Right lobe of liver (tissue), 6 donors: ENCODE results near the gene RAB43. TPM values are rescaled to one million over a fixed set of nuclear protein-coding genes. Genes with fewer than 3 reads are reported as not detected.

ENCODE experiments used
- ATAC-seq, 4 donors: fragments of 200-7000 bp; cut with Tn5 transposase; one replicate each; pipeline ENCODE4 v1.9.1; 2020; ENCODE audit warnings: mild to moderate bottlenecking in 4 of 4, moderate library complexity in 4 of 4
- DNase-seq, 3 donors: peaks; one replicate each; pipeline ENCODE4 v3.0.0-alpha.2; 2020
- H3K27ac ChIP-seq, 3 donors: fragments of 200-600 bp; one replicate each; pipeline ENCODE4 v1.8.0; 2022
- H3K27me3 ChIP-seq, 2 donors: fragments of 200-600 bp; one replicate each; pipeline ENCODE4 v1.8.0; 2022
- H3K36me3 ChIP-seq, 4 donors: fragments of 200-600 bp; sonication (generic) in 1 of 4; one replicate each; pipeline versions ENCODE4 v1.5.1 to v1.8.0; 2017 to 2022; ENCODE audit warnings: control low read depth in 1 of 4
- H3K4me1 ChIP-seq, 4 donors: fragments of 200-600 bp; sonication (generic) in 1 of 4; one replicate each; pipeline versions ENCODE4 v1.5.1 to v1.8.0; 2017 to 2022; ENCODE audit warnings: control low read depth in 1 of 4
- H3K4me3 ChIP-seq, 3 donors: fragments of 200-600 bp; one replicate each; pipeline ENCODE4 v1.8.0; 2022
- H3K9me3 ChIP-seq, 4 donors: fragments of 200-600 bp; sonication (generic) in 1 of 4; one replicate each; pipeline versions ENCODE4 v1.5.1 to v1.8.0; 2017 to 2022; ENCODE audit warnings: control low read depth in 1 of 4
- POLR2A ChIP-seq: fragments of 450-650 bp; IDR thresholded peaks from one replicate; pipeline ENCODE4 v1.6.1; 2017; ENCODE audit warnings: antibody characterized with exemption, mild to moderate bottlenecking
- WGBS: methylation state at CpG from one replicate; pipeline ENCODE4 v1.1.6; 2018; ENCODE audit warnings: low coverage, low lambda C conversion rate; ENCODE audit not compliant: insufficient coverage; ENCODE audit errors: missing lambda C conversion rate; 5-methylcytosine and 5-hydroxymethylcytosine counted together
- intact Hi-C, 2 donors: fragments of 100-400 bp; cut with DNase I; formaldehyde crosslinking; loops; one replicate each; pipeline versions ENCODE4 v1.11.2 to v1.14.1; 2022
- total RNA-seq, 6 experiments: library from RNA; depleted of rRNA in 2 of 6; stranded (reverse); fragments of >200 nt in 2 of 6; fragmentation: NEBNext Ultra II Directional in 3 of 6; extraction: Animal tissue kit (Norgen Biotek cat#: 25700) in 3 of 6; gene quantifications; one replicate each; pipeline versions ENCODE4 v1.1.0 to v1.2.4, GENCODE V29; 2016 to 2023
- TF ChIP-seq, protein P1 (sequence below), 4 donors: fragments of 200-600 bp in 3 of 4; fragments of 450-650 bp in 1 of 4; IDR thresholded peaks; one replicate each; pipeline versions ENCODE4 v1.5.1 to v1.8.0; 2016 to 2022; ENCODE audit warnings: antibody characterized with exemption in 4 of 4, mild to moderate bottlenecking in 2 of 4
- donor health status: DM: no; HTN: yes; CAD: no.
- donor health status: DM: no; HTN: no; CAD: no.
- donor health status: DM: no; HTN: no; CAD: no.
- donor health status: DM: no; HTN: yes; CAD: no.
- donor health status: DM: no; HTN: yes; CAD: no.

RAB43 gene
- total RNA-seq, 6 experiments from 2014 or later = 21.8 to 67.2 (median 38.5) TPM

DNA sequence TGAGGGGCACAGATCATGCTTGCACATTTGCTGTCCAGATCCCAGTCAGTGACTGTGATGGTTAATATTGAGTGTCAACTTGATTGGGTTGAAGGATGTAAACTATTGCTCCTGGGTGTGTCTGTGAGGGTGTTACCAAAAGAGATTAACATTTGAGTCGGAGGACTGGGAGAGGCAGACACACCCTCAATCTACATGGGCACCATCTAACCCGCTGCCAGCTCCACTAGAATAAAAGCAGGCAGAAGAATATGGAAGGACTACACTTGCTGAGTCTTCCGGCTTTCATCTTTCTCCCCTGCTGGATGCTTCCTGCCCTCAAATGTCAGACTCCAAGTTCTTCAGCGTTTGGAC, 55.9 kb downstream of the RAB43 start:
- H3K36me3 ChIP-seq = no peaks in the 10 kb centered on the region
- whole genome bisulfite sequencing = 71% methylated on average over 1 of the region's 4 CpGs
- H3K4me3 ChIP-seq = no peak overlapping the region
- H3K4me1 ChIP-seq = no peaks in the 10 kb centered on the region
- TF ChIP-seq, protein P1, sequence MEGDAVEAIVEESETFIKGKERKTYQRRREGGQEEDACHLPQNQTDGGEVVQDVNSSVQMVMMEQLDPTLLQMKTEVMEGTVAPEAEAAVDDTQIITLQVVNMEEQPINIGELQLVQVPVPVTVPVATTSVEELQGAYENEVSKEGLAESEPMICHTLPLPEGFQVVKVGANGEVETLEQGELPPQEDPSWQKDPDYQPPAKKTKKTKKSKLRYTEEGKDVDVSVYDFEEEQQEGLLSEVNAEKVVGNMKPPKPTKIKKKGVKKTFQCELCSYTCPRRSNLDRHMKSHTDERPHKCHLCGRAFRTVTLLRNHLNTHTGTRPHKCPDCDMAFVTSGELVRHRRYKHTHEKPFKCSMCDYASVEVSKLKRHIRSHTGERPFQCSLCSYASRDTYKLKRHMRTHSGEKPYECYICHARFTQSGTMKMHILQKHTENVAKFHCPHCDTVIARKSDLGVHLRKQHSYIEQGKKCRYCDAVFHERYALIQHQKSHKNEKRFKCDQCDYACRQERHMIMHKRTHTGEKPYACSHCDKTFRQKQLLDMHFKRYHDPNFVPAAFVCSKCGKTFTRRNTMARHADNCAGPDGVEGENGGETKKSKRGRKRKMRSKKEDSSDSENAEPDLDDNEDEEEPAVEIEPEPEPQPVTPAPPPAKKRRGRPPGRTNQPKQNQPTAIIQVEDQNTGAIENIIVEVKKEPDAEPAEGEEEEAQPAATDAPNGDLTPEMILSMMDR (IDR thresholded peaks at IDR 0.05) = no peak
- TF ChIP-seq POLR2A = no peak
- H3K27me3 ChIP-seq = no peaks in the 10 kb centered on the region
- H3K27ac ChIP-seq = no peak overlapping the region
- ATAC-seq = no peak
- H3K9me3 ChIP-seq = no peaks in the 10 kb centered on the region
- DNase-seq = no peak
- intact Hi-C loops = no loop called here

DNA sequence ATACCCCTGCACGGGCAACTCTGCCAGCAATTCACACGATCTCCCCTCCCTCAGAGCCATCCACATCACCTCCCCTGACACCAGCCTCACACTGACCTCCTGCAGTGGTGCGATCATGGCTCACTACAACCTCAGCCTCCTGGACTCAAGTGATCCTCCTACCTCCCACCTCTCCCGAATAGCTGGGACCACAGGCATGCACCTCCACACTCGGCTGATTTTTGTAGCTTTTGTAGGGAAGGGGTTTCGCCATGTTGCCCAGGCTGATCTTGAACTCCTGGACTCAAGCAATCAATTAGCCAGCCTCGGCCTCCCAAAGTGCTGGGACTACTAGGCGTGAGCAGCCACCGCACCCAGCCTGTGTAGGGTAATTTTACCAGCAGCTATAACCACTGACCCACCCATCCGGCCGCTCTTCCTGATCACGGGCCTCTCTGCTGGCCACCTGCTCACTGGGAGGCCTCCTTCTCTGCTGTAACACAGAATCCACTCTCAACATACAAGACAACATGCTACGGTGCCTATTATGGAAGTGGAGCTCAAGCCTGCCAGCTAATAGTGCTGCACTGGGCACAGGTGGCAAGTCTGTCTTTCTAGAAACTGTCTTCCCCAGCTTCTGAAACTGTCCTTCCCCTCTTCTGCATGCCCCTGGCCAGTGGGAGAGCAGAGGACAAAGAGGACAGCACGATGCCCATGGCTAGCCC, 56.4 kb downstream of the RAB43 start:
- H3K4me1 ChIP-seq = no peaks in the 10 kb centered on the region
- DNase-seq = no peak
- ATAC-seq = no peak
- no peak overlapping the region for H3K27ac ChIP-seq
- intact Hi-C loops = no loop called here
- no peaks in the 10 kb centered on the region for H3K27me3 ChIP-seq
- H3K36me3 ChIP-seq = no peaks in the 10 kb centered on the region
- WGBS = 88% methylated on average over 9 of the region's 14 CpGs
- H3K4me3 ChIP-seq = no peak overlapping the region
- no peaks in the 10 kb centered on the region for H3K9me3 ChIP-seq
- TF ChIP-seq, protein P1 (IDR thresholded peaks at IDR 0.05) = no peak
- no peak for TF ChIP-seq POLR2A

DNA sequence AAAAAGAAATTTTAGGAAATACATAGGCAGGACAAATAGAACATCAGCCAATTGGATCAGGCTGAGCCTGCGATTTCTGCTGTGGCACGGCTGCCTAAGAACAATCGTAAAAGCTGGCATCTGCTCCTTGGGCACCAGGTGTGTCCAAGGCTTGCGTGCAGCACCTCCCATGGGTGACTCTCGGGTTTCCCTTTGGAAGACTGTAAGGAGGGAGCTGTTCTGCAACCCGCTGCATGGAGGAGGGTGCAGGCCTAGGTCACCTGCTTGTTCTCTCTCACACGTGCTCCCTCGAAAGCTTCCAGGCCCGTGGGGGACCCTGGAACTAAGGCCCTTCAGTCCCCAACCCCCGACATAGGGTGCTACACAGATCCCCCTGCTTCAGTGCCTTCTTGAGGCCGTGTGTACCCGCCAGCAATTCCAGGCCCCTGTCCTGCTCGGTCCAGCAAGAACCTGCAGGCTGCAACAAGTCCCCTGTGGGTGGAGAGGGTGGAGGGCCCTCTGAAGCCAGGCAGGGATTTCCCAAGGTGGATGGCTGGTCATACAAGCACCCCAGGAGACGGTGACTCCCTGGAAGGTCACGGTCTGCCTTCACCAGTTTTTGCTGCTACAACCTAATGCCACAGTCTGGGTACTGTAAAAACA, 57.6 kb downstream of the RAB43 start:
- ATAC-seq = no peak
- no peak for TF ChIP-seq POLR2A
- TF ChIP-seq, protein P1 (IDR thresholded peaks at IDR 0.05) = no peak
- intact Hi-C loops = no loop called here
- no peak for DNase-seq
- WGBS = 86% methylated on average over 7 of the region's 15 CpGs
- H3K36me3 ChIP-seq = no peaks in the 10 kb centered on the region
- no peak overlapping the region for H3K4me3 ChIP-seq
- H3K27ac ChIP-seq = no peak overlapping the region
- H3K27me3 ChIP-seq = no peaks in the 10 kb centered on the region
- no peaks in the 10 kb centered on the region for H3K9me3 ChIP-seq
- H3K4me1 ChIP-seq = peaks cover 0 to under 1% (median 0%) of the 10 kb centered on the region in 4 donors

DNA sequence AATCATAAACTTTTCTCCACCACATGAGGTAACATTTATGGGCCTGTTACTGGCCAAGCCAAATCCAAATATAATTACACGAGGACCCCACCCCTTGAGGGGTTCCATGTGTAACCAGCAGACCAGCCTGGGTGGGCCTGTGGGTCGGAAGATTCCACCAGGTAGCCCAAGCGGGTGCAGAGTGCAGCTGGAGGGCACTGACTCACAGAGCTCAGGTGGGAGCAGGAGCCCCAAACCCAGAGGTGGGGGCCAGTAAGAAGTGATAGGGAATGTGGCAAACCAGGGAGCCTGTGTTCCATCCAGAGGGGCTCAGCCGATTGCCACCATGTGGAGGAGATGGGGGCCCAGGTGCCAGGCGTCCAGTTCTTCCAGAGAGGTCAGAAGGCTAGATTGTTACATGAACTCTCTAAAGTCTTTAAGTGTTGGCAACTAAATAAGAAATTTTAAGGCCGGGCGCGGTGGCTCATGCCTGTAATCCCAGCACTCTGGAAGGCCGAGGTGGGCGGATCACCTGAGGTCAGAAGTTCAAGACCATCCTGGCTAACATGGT, 58.4 kb downstream of the RAB43 start:
- DNase-seq (no peak), ATAC-seq (no peak)
- no peaks in the 10 kb centered on the region for H3K9me3 ChIP-seq
- H3K27ac ChIP-seq = no peak overlapping the region
- no peaks in the 10 kb centered on the region for H3K27me3 ChIP-seq
- TF ChIP-seq, protein P1 (IDR thresholded peaks at IDR 0.05) = no peak
- no peak for TF ChIP-seq POLR2A
- peaks cover 0 to 8% (median 3%) of the 10 kb centered on the region in 4 donors for H3K4me1 ChIP-seq
- H3K36me3 ChIP-seq = no peaks in the 10 kb centered on the region
- 77% methylated on average over 8 of the region's 10 CpGs for WGBS
- no peak overlapping the region for H3K4me3 ChIP-seq
- intact Hi-C loops = no loop called here
